Glutamatergic neuron (in vitro differentiated cells): ENCODE data around the gene ATOX1. TPM values are rescaled to one million over a fixed set of nuclear protein-coding genes. Genes with fewer than 3 reads are reported as not detected.

Experiments used
- DNase-seq: peaks from one replicate; pipeline ENCODE4 v3.0.0; 2022
- H3K27ac Mint-ChIP-seq: one replicate; pipeline ENCODE4 v1.8.0; 2020; ENCODE audit warnings: mild to moderate bottlenecking, mixed read lengths, inconsistent platforms; ENCODE audit not compliant: unreplicated experiment
- H3K27me3 Mint-ChIP-seq: one replicate; pipeline ENCODE4 v1.8.0; 2020; ENCODE audit warnings: mild to moderate bottlenecking, moderate library complexity, mixed read lengths, inconsistent platforms; ENCODE audit not compliant: unreplicated experiment
- H3K36me3 Mint-ChIP-seq: one replicate; pipeline ENCODE4 v1.8.0; 2020; ENCODE audit warnings: mild to moderate bottlenecking, mixed read lengths, inconsistent platforms; ENCODE audit not compliant: unreplicated experiment
- H3K4me1 Mint-ChIP-seq: one replicate; pipeline ENCODE4 v1.8.0; 2020; ENCODE audit warnings: mild to moderate bottlenecking, low read depth, mixed read lengths, inconsistent platforms; ENCODE audit not compliant: unreplicated experiment
- H3K4me3 Mint-ChIP-seq: one replicate; pipeline ENCODE4 v1.8.0; 2020; ENCODE audit warnings: mild to moderate bottlenecking, mixed read lengths, inconsistent platforms; ENCODE audit not compliant: unreplicated experiment
- H3K9me3 Mint-ChIP-seq: one replicate; pipeline ENCODE4 v1.8.0; 2020; ENCODE audit warnings: mild to moderate bottlenecking, moderate library complexity, mixed read lengths, inconsistent platforms; ENCODE audit not compliant: unreplicated experiment
- total RNA-seq: library from RNA; stranded (reverse); fragmentation: NEBNext Ultra II Directional; extraction: Animal tissue kit (Norgen Biotek cat#: 25700); gene quantifications from one replicate; pipeline ENCODE4 v1.2.1, GENCODE V29; 2021; ENCODE audit not compliant: unreplicated experiment
- TF ChIP-seq, protein P1 (sequence below): fragments of 200-600 bp; sonication (generic); IDR thresholded peaks from one replicate; pipeline ENCODE4 v1.5.0; 2021; ENCODE audit not compliant: partially characterized antibody, unreplicated experiment

ATOX1 gene
- total RNA-seq, 1 donor from 2014 or later: 82.9 TPM

GRCh38 chr5:151708126-151708525, 50.3 kb downstream of the ATOX1 start:
- Mint-ChIP-seq H3K36me3 (no peaks in the 10 kb centered on the region), H3K27ac (peak overlapping the region; percentile 54), H3K9me3 (peaks cover 11% of the 10 kb centered on the region), H3K27me3 (peaks cover 9% of the 10 kb centered on the region), H3K4me1 (peaks cover 31% of the 10 kb centered on the region), H3K4me3 (no peak overlapping the region)
- DNase-seq: no peak
- TF ChIP-seq, protein P1, sequence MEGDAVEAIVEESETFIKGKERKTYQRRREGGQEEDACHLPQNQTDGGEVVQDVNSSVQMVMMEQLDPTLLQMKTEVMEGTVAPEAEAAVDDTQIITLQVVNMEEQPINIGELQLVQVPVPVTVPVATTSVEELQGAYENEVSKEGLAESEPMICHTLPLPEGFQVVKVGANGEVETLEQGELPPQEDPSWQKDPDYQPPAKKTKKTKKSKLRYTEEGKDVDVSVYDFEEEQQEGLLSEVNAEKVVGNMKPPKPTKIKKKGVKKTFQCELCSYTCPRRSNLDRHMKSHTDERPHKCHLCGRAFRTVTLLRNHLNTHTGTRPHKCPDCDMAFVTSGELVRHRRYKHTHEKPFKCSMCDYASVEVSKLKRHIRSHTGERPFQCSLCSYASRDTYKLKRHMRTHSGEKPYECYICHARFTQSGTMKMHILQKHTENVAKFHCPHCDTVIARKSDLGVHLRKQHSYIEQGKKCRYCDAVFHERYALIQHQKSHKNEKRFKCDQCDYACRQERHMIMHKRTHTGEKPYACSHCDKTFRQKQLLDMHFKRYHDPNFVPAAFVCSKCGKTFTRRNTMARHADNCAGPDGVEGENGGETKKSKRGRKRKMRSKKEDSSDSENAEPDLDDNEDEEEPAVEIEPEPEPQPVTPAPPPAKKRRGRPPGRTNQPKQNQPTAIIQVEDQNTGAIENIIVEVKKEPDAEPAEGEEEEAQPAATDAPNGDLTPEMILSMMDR: no peak

- TF ChIP-seq, protein P1: no peak
- Mint-ChIP-seq H3K9me3 (peaks cover 11% of the 10 kb centered on the region), H3K4me3 (no peak overlapping the region), H3K36me3 (no peaks in the 10 kb centered on the region), H3K27me3 (peaks cover 11% of the 10 kb centered on the region), H3K4me1 (peaks cover 29% of the 10 kb centered on the region), H3K27ac (peak overlapping the region; percentile 80)
- DNase-seq: peak; percentile 56
Measured at GRCh38 chr5:151707567-151707966, 50.9 kb downstream of the ATOX1 start.

DNA sequence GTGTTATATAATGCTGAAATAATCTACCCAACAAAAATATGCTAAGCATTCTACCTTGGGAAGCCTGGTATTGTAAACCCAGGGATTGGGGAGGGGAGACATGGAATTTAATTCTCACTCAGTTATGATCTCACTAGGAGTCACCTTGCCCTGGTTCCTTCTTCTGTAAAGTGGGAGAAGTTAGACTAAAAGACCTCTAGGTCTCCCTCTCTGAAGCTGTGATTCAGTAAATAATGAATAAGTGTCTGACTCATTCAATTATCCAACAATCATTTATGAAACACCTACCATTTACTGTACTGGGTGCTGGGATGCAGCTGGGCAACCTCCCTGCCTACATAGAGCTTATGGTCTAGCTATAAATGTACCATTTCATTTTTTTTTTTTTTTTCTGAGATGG, 51.5 kb downstream of the ATOX1 start:
- Mint-ChIP-seq H3K9me3 (peaks cover 11% of the 10 kb centered on the region), H3K4me3 (no peak overlapping the region), H3K36me3 (no peaks in the 10 kb centered on the region), H3K4me1 (peaks cover 27% of the 10 kb centered on the region), H3K27ac (peak overlapping the region; percentile 80), H3K27me3 (peaks cover 11% of the 10 kb centered on the region)
- no peak for DNase-seq
- TF ChIP-seq, protein P1: no peak

DNA sequence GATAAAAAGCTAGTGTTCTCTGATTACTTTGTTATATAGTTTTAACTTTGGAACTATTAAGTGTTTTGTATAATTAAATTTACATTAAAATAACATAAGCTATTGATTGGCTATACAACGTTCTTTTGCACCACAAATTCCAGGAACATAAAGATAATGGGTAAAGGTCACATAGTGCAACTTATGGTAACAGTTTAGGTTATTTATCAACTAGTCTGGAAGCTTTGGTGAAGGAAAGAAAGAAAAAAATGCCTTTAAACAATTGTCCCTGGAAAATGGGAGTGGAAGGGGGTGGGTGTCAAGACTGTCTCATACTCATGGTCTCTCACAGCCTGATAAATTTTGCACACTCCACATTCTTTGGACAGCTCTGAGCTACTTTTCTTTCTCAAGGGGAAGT, 54.7 kb downstream of the ATOX1 start:
- no peak for DNase-seq
- TF ChIP-seq, protein P1: no peak
- Mint-ChIP-seq H3K9me3 (peaks cover 15% of the 10 kb centered on the region), H3K27me3 (peaks cover 14% of the 10 kb centered on the region), H3K27ac (no peak overlapping the region), H3K4me3 (no peak overlapping the region), H3K36me3 (no peaks in the 10 kb centered on the region), H3K4me1 (peaks cover 42% of the 10 kb centered on the region)

- TF ChIP-seq, protein P1: no peak
- H3K4me3 Mint-ChIP-seq: peak overlapping the region; percentile 55
- peak overlapping the region; percentile 87 for H3K27ac Mint-ChIP-seq
- H3K4me1 Mint-ChIP-seq: peaks cover 38% of the 10 kb centered on the region
- peaks cover 15% of the 10 kb centered on the region for H3K9me3 Mint-ChIP-seq
- no peak for DNase-seq
- no peaks in the 10 kb centered on the region for H3K36me3 Mint-ChIP-seq
- peaks cover 12% of the 10 kb centered on the region for H3K27me3 Mint-ChIP-seq
Measured at GRCh38 chr5:151703227-151703626, 55.2 kb downstream of the ATOX1 start.
